Stimulated activated CD4-positive, alpha-beta T cell treated with anti-CD3 and anti-CD28 coated beads, Interleukin-12 subunit alpha, Interleukin-12 subunit beta, amount 100 ng/mL, for 4 hours (primary cell): ENCODE results near the gene PSEN1.

Experiments used
- DNase-seq: peaks from one replicate; pipeline ENCODE4 v3.0.0-alpha.2; 2020

PSEN1 gene

DNA sequence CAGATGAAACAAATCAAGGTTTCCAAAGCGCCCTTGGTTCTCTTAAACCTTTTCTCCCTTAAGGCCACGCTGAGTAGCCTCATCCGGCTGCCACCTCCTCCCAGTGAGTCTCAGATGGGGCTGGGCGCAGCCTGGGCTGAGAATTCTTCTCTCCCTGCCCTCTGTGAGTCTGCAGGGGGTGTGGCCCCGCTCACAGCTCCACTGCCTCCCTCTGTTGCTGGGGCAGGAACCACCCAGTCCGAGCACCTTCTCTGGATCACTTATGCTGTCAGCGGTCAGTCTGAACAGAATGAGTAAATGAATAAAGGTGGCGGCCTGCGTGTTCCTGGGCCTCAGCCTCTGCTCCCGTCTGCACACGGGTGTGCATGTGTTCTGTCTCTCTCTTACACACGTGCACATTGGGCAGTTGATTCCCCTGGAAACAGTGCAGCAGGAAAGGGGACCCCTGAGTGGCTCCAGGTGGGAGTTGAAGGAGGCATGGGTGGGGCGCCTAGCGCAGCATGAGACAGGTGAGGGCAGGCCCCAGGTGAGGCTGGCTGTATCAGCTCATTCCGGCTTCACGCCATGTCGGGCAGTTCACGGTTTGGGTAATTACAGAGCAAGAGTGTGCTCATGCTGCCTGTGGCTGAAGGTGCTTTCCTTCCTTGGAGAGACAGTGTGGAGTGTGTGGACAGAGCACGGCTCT lies 105.3 kb downstream of the PSEN1 start:
- no peak for DNase-seq

DNA sequence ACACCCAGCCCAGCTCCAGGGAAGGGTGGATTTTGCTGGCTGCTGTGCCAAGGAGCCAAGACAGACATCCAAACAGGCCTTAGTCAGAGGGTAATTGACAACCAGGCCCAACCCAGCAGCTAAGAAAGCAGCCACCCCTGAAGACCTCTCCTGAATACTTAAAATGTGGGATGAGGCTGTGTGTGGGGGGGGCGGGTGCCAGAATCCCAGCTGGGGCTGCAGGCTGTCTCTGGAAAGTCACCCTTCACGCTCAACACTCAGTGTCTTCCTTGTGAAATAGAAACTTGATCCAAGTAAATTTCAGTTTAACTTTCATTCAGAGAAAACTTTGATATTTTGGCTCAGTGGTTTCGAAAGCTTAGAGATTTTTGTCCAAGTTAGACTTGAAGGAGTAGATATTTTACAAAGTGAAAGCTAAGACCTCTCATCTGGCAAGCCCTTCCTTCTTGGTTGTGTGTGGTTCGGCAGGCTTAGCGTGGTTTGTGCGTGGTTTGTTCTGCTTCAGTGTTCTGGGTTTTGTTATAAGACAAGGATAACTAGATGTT lies 106.1 kb downstream of the PSEN1 start:
- DNase-seq, result no peak

DNA sequence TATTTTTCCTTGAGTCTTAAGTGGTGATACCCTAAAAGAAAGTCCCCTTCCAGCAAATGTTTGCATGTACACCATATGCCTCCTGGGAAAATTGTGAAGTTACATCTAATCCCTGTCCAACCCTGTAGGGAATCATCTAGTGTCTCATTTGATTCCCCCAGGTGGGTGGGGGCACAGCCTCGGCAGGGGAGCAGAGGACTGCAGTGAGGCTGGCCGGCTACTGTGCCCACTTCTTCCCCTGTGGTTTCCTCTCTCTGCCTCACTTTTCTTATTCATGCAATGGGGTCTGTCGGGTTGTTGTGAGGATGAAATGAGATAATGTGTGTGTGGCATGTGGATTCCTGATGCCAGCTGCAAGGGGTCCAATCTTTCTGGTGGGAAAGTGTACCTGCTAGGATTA lies 107.0 kb downstream of the PSEN1 start:
- no peak for DNase-seq

DNA sequence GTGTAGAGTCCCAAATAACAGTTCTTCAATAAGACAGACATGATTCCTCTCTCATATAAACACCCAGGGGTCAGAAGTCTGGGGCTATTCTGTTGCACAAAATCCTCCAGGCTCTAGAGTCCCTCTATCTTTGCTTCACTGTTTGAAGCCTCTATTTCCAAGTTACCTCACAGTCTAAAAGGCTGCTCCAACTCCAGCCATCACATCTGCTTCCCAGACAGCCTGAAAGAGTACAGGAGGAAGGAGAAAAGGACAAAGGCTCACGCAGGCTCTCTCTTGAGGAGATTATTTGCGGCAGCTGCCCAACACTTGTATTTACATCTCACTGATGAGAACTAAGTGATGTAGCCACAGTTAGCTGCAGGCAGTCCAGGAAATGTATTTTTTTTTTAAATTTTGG lies 107.4 kb downstream of the PSEN1 start:
- DNase-seq, result no peak

DNA sequence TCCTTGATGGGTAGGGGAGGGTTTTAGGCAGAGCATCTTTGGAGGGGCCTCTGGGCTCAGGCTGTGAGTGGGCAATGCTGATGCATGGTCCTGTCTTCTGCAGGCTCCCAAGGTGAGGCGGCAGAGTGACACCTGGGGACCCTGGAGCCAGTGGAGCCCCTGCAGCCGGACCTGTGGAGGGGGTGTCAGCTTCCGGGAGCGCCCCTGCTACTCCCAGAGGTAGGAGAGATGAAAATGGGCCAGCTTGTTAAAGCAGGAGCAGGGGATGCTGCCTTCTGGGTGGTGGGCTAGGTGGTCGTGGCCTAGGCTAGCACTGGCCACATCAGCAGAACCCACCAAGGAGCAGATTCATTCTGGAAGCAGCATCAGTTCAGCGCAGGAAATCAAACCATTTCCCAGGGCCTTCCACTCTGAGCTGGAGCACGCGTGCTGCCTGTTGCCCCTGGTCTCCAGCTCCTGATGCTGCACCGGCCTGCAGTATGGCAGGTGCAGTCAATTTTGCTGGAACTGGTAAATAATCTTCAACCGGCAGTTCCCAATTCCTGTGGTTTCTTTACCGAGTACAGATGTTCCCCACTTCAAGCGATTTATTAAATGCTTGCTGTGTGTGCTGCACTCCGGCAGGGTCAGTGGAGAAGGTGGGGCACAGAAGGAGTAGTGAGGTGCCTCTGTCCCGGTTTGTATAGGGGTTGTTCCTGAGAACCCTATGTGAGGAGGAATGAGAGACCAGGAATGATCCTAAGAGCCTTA lies 108.4 kb downstream of the PSEN1 start:
- DNase-seq, result no peak

DNA sequence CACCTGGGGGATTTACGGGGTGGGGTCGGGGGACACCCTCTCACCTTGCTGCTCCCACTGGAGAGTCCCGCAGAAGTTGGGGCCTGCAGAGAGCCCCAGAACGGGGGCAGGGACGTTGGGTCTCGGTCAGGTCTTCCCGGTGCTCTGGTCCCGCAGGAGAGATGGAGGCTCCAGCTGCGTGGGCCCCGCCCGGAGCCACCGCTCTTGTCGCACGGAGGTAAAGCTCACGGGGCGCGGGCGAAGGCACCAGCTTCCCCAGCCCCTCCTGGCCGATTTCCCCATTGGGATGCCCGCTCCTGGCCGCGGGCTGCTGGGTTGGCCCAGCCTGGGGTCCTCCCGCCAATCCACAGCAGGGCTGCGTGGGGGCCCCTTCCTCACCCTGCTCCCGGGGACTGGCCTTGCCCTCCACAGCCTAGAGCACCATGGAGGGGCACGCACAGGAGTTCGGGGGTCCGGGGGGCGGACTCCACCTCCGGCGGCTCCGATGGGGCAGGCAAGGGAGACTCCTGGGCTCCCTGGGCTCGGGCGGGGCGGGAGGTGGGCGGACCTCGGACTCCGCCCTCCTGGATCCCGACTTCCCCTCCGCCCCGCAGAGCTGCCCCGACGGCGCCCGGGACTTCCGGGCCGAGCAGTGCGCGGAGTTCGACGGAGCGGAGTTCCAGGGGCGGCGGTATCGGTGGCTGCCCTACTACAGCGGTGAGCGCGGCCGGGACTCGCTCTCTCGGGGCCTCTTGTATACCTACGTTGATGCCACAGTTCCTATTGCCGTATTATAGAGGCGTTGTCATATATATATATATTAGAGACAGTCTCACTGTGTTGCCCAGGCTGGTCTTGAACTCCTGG lies 109.4 kb downstream of the PSEN1 start:
- DNase-seq, result peak; percentile 48

DNA sequence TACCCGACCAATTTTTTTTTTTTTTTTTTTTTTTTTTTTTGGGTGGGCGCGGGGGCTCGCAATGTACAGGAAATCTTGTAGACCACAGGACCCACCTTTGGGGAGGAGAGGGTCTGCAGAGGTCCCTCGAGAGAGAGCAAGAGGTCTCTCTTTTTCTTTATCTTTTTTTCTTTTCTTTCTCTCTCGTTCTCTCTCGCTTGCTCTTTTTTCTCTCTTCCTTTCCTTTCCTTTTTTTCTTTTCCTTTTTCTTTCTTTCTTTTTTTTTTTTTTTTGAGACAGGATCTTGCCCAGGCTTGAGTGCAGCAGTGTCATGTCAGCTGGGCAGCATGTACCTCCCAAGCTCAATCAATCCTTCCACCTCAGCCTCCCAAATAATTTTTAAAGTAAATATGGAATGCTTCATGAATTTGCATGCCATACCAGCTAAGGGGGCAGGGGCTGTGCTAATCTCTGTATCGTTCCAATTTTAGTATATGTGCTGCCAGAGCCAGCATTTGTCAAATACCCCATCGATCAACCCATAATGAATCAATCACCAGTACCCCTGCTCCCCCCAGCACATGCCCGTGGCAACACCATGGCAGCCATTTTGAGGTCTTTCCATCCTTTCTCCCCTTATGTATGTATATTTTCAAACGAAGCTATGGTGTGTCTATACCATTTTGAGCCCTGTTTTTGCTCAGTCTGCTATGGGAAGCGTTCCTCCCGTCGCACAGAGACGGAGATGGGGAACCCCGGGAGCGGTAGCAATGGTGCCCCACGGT lies 110.3 kb downstream of the PSEN1 start:
- DNase-seq, result no peak

DNA sequence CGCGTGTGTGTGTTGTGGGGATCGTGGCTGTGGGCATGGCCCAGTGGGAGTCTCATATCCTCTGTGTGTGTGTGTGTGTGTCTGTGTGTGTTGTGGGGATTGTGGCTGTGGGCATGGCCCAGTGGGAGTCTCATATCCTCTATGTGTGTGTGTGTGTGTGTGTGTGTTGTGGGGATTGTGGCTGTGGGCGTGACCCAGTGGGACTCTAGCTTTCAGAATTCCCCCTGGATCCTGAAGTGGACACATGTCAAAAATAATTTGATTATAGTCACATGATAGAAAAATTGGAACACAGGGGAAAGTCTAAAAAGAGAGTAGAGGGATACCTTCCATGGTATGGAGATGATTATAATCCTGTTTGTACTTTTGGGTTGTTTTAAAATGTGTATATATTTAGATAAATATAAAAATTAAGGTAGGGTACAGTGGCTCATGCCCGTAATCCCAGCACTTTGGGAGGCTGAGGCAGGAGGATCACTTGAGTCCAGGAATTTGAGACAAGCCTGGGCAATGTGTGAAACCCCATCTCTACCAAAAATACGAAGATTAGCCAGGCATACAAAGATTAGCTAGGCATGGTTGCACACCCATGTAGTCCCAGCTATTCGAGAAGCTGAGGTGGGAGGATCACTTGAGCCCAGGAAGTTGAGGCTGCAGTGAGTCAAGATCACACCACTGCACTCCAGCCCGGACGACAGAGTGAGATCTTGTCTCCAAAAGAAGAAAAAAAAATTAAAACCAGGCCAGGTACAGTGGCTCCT lies 112.0 kb downstream of the PSEN1 start:
- DNase-seq, result no peak

DNA sequence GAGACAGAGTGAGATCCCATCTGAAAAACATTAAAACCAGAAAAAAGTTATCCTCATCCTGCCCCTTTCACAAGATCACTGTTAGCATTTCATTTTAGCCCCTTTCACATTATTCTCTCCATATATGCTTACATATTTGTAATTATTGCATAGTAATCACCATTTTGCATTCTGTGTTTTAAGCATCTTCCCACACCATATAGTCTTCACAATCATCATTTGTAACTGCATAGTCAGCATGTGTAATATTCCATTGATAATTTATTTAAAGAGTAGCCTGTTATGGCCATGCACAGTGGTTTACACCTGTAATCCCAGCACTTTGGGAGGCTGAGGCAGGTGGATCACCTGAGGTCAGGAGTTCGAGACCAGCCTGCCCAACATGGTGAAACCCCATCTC lies 112.8 kb downstream of the PSEN1 start:
- DNase-seq, result no peak

DNA sequence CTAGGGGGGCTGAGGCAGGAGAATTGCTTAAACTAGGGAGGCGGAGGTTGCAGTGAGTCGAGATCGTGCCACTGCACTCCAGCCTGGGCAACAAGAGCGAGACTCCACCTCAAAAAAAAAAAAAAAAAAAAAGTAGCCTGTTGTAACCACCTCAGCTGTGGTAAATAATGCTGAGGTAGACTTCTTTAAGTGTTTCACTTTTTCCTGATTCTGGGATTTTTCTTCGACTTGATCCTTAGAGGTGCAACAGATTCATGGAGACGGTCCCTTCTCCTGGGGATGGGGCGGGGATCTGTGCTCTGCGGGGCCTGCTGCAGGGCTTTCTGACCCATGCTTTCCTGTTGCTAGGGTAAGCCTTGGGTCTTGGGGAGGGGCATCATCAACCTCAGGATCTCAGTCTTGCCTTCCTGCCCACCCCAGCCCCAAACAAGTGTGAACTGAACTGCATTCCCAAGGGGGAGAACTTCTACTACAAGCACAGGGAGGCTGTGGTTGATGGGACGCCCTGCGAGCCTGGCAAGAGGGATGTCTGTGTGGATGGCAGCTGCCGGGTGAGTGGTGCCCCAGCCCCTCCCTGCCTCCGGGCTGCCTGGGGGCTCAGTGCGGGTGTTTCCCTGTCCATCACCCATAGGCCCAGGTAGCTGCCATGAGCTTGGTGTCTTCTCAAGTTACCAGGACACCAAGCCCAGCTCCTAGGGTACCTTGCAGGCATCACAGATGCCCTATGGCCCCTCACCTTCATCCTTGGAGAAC lies 113.4 kb downstream of the PSEN1 start:
- DNase-seq, result no peak

DNA sequence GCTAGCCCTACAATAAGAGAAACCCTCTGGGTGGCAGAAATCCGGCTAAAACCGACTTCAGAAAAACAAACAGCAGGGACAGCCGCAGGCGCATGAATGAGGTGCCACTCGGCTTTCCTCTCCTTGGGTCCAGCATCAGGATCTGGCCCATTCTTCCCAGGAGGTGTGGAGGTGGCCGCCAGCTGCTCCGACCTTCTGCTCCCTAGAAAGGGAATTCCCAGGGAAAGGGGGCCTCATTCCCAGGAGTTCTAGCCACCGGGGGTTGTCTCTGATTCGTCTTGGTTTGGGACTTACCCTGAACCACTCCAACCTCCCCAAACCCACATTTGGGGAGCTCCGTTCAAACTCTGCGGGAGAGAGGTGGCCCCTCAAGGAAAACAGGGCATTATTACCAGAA lies 114.0 kb downstream of the PSEN1 start:
- DNase-seq, result no peak

DNA sequence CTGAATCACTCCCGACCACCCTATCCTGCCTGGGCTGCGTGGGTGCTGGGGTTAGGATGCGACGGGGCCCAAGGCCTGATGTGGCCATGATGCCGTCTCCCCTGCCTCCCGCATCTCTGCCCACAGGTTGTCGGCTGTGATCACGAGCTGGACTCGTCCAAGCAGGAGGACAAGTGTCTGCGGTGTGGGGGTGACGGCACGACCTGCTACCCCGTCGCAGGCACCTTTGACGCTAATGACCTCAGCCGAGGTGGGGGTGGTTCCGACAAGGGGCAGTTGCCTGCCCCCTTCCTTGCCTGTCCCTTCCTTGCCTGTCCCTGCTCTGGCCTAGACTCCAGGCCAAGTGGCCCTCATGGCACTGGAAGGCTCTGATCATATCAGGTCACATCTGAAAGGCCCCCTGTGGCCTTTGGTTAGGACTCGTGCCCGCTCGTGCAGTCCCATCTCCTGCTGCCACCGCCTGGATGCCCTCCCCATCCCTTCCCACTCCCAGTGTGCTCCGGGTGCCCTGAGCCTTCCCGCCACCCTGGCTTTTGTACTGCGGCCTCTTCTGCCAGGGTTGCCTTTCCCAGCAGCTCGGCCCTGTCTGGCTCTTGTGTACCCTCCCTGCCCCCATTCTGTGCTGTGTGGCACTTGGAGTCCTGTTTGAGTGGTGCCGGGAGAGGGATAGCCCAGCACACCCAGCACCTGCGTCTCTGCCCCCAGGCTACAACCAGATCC lies 114.6 kb downstream of the PSEN1 start:
- no peak for DNase-seq

DNA sequence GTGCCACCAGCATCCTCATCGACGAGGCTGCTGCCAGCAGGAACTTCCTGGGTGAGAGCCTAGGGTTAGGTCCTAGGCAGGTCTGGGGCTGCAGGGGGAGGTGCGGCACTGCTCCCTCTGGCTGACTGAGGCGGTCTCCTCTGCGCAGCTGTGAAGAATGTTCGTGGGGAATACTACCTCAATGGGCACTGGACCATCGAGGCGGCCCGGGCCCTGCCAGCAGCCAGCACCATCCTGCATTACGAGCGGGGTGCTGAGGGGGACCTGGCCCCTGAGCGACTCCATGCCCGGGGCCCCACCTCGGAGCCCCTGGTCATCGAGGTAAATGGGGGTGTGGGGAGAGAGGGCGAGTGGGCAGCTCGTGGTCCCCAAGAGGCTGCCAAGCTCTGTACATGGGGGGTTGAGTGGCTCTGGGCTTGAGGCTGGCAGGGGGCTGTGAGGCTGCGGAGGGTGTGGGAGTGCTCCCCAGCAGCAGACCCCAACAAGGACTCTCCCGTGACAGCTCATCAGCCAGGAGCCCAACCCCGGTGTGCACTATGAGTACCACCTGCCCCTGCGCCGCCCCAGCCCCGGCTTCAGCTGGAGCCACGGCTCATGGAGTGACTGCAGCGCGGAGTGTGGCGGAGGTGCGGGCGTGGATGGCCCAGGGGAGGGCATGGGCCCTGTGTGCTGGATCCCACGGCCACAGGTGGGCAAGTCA lies 115.4 kb downstream of the PSEN1 start:
- DNase-seq, result no peak

DNA sequence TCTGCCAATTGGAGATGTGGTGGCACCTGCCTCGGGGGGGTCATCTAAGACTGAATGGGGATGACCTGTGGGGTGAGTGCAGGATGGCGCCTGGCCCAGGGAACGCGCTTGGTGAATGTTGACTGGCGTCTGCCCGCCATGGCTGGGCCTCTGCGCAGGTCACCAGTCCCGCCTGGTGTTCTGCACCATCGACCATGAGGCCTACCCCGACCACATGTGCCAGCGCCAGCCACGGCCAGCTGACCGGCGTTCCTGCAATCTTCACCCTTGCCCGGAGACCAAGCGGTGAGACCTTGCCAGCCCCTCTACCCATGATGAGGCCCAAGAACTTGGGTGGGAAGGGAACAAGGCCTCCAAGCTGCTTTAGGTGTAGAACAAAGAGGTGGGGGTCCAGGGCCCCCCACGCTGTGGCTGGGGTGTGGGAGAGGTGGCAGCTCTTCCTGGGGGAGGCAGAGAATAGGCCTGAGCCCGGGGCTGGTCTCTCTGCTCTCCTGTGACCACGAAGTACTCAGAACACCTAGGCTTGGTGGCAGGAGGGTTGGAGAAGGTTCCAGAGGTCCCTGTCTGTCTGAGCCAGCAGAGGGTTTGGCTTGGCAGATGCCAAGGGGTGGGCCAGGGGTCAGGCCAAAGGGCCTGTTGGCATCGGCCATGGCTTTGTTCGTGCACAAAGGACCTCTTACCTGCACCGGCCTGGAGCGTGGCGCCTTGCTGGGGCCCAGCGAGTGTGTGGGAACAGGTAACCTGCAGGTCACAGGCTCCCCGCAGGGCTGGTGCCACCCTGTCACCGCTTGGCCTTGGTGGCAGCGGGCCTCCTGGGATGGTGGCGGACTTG lies 116.4 kb downstream of the PSEN1 start:
- no peak for DNase-seq

DNA sequence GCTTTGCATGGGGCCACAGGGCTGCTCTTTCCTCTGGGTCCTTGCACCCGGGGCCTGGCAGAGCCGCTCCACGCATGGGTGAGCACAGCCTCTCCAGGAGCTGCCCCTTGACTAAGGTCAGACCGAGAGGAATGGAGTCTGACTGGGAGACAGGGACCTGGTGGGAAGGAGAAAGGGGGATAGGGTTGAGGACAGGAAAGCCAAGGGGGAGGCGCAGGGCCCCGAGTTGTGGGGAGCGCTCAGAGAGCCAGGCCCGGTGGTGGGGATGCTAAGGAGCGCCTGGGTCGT lies 117.0 kb downstream of the PSEN1 start:
- no peak for DNase-seq

DNA sequence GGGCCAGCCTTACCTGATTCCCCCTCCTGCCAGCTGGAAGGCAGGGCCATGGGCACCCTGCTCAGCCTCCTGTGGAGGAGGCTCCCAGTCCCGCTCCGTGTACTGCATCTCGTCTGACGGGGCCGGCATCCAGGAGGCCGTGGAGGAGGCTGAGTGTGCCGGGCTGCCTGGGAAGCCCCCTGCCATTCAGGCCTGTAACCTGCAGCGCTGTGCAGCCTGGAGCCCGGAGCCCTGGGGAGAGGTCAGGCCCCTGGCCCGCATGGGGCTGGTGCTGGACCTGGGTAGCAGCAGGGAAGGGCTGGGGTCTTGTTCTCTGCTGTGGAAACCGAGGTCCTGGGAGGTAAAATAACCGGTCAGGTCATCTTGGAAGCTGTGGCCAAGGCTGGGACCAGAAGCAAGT lies 117.4 kb downstream of the PSEN1 start:
- DNase-seq, result no peak

DNA sequence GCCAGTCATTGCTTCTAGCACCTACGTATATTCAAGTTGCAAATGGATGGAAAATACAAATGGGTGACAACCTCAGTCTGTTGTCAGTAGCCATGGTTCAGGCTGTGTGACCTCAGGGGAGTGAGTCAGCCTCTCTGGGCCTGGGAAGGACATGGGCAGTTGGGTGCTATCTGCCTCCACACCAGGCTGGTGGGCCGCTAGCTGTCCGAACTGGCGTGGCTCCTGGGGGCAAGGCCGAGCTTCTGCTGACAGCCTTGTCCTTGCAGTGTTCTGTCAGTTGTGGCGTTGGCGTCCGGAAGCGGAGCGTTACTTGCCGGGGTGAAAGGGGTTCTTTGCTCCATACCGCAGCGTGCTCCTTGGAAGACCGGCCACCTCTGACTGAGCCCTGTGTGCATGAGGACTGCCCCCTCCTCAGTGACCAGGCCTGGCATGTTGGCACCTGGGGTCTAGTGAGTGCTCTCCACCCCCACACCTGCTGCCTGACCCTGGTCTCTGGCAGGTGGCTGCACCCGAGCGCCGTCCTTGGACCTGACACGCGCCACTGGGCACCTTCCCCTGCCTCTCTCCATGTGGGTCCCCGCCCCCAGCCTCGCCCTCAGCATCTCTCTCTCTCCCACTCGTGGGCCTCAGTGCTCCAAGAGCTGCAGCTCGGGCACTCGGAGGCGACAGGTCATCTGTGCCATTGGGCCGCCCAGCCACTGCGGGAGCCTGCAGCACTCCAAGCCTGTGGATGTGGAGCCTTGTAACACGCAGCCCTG lies 118.1 kb downstream of the PSEN1 start:
- DNase-seq, result no peak

DNA sequence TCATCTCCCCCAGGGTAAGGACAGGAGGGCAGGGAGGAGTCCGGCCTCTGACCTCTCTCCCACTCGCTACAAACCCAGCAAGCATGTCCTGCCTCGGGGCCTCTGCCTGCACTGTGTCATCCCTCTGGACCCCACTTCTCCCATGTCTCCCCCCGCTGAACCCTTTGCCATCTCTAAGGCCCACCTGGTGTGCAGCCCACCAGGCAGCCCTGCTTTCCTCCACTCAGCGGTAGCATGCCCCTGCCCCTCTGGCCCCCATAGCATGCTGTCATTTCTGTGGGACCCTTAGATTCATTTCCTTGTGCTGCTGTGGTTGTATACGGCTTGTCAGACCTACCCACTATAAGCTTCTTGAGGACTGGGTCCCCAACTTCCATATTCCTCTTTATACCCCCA lies 118.7 kb downstream of the PSEN1 start:
- no peak for DNase-seq
